Purkinje cell (primary cell): ENCODE measurements around the gene SLC9A4. TPM values are rescaled to one million over a fixed set of nuclear protein-coding genes. Genes with fewer than 3 reads are reported as not detected.

ENCODE experiments used
- polyA plus RNA-seq: library from polyadenylated mRNA; unstranded; fragments of >200 nt; fragmentation: Nextera tagmentation; gene quantifications from 2 replicates; pipeline ENCODE4 v1.2.1, GENCODE V29; 2014

The SLC9A4 gene, protein sequence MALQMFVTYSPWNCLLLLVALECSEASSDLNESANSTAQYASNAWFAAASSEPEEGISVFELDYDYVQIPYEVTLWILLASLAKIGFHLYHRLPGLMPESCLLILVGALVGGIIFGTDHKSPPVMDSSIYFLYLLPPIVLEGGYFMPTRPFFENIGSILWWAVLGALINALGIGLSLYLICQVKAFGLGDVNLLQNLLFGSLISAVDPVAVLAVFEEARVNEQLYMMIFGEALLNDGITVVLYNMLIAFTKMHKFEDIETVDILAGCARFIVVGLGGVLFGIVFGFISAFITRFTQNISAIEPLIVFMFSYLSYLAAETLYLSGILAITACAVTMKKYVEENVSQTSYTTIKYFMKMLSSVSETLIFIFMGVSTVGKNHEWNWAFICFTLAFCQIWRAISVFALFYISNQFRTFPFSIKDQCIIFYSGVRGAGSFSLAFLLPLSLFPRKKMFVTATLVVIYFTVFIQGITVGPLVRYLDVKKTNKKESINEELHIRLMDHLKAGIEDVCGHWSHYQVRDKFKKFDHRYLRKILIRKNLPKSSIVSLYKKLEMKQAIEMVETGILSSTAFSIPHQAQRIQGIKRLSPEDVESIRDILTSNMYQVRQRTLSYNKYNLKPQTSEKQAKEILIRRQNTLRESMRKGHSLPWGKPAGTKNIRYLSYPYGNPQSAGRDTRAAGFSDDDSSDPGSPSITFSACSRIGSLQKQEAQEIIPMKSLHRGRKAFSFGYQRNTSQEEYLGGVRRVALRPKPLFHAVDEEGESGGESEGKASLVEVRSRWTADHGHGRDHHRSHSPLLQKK
- 0.11 and 0.15 TPM in 2 replicates for polyA plus RNA-seq

DNA sequence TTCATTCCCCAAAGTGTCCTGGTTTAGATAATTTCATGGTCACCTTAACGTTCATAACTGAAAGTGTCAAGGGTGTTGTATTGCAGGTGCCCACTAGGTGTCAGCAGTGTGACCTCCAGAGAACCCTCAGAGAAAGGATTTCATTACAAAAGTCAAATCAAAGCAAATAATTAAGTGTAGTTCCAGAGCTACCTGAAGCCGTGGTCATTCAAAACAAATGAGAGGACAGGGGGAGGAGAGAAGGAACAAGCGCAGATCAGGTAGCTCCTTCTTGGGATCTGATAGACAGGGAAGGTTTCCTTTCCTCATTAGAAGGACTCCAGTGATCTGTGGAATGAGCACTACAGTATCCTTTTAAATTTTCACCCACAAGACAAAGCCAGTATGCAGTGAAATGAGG lies at the start of gene SLC9A4:
Gene SLC9A4, plus strand, starts transcription at position 207 of the 400 bp plus-strand sequence. CDS start 534 bp downstream, outside the sequence.

Other genes with a start within 250 kb of the SLC9A4 start
- not detected in 2 replicates for gene IL1RL1, start 161.7 kb upstream of the SLC9A4 start, polyA plus RNA-seq
- 0.08 TPM in 1 of 2 replicates, not detected in the other for gene IL18R1, start 117.4 kb upstream of the SLC9A4 start, polyA plus RNA-seq
- not detected in 2 replicates for gene IL18RAP, start 50.1 kb upstream of the SLC9A4 start, polyA plus RNA-seq
- 0.06 and 0.15 TPM in 2 replicates for gene SLC9A2, start 146.3 kb downstream of the SLC9A4 start, polyA plus RNA-seq